IPS-18a (cell line): ENCODE measurements around the gene CYP4F8.

Source experiments
- H3K27ac ChIP-seq: one replicate; pipeline ENCODE4 v1.5.1; 2013; ENCODE audit warnings: low read length
- H3K27me3 ChIP-seq: one replicate; pipeline ENCODE4 v1.6.1; 2013; ENCODE audit warnings: mild to moderate bottlenecking, low read length; ENCODE audit not compliant: control insufficient read depth, insufficient read depth
- H3K36me3 ChIP-seq: one replicate; pipeline ENCODE4 v1.6.1; 2013; ENCODE audit warnings: low read depth, low read length; ENCODE audit not compliant: control insufficient read depth
- H3K4me1 ChIP-seq: one replicate; pipeline ENCODE4 v1.6.1; 2013; ENCODE audit warnings: low read depth, low read length; ENCODE audit not compliant: control insufficient read depth
- H3K4me3 ChIP-seq: one replicate; pipeline ENCODE4 v1.5.1; 2013; ENCODE audit warnings: low read length
- H3K9ac ChIP-seq: one replicate; pipeline ENCODE4 v1.6.1; 2013; ENCODE audit warnings: mild to moderate bottlenecking, low read length, moderate library complexity
- H3K9me3 ChIP-seq: one replicate; pipeline ENCODE4 v1.6.1; 2013; ENCODE audit warnings: low read depth, low read length; ENCODE audit not compliant: control insufficient read depth

CYP4F8 gene

GRCh38 chr19:15614507-15615379, at the start of gene CYP4F8:
Gene CYP4F8 (plus strand): TSS chr19:15615218. CDS start chr19:15615617, 399 bp downstream.
- H3K4me3 ChIP-seq = no peak within 1 kb of the TSS
- no peak within 1 kb of the TSS for H3K27ac ChIP-seq
- H3K9me3 ChIP-seq = peaks cover 58% of the 10 kb centered on the region
- H3K9ac ChIP-seq = no peak within 1 kb of the TSS
- no peaks in the 10 kb centered on the region for H3K4me1 ChIP-seq
- no peaks in the 10 kb centered on the region for H3K27me3 ChIP-seq
- no peaks in the 10 kb centered on the region for H3K36me3 ChIP-seq

- peaks cover 45% of the 10 kb centered on the region for H3K9me3 ChIP-seq
- no peaks in the 10 kb centered on the region for H3K27me3 ChIP-seq
- H3K36me3 ChIP-seq = no peaks in the 10 kb centered on the region
- no peaks in the 10 kb centered on the region for H3K4me1 ChIP-seq
- H3K9ac ChIP-seq = no peak overlapping the region
- no peak overlapping the region for H3K4me3 ChIP-seq
- no peak overlapping the region for H3K27ac ChIP-seq
Observed at GRCh38 chr19:15570420-15570819, 44.6 kb upstream of the CYP4F8 start.

- Histone ChIP-seq H3K36me3 (no peaks in the 10 kb centered on the region), H3K9me3 (peaks cover 51% of the 10 kb centered on the region), H3K4me1 (no peaks in the 10 kb centered on the region), H3K4me3 (no peak overlapping the region), H3K9ac (no peak overlapping the region), H3K27ac (no peak overlapping the region), H3K27me3 (no peaks in the 10 kb centered on the region)
Observed at GRCh38 chr19:15575406-15575805, 39.6 kb upstream of the CYP4F8 start.

- H3K9ac ChIP-seq = no peak overlapping the region
- H3K36me3 ChIP-seq = no peaks in the 10 kb centered on the region
- no peak overlapping the region for H3K27ac ChIP-seq
- no peaks in the 10 kb centered on the region for H3K27me3 ChIP-seq
- H3K4me1 ChIP-seq = no peaks in the 10 kb centered on the region
- no peak overlapping the region for H3K4me3 ChIP-seq
- H3K9me3 ChIP-seq = peaks cover 54% of the 10 kb centered on the region
Observed at GRCh38 chr19:15576526-15577156, 38.4 kb upstream of the CYP4F8 start.

GRCh38 chr19:15577184-15577771, 37.7 kb upstream of the CYP4F8 start:
- H3K4me3 ChIP-seq = no peak overlapping the region
- peaks cover 48% of the 10 kb centered on the region for H3K9me3 ChIP-seq
- H3K9ac ChIP-seq = no peak overlapping the region
- H3K4me1 ChIP-seq = no peaks in the 10 kb centered on the region
- H3K36me3 ChIP-seq = no peaks in the 10 kb centered on the region
- no peaks in the 10 kb centered on the region for H3K27me3 ChIP-seq
- H3K27ac ChIP-seq = no peak overlapping the region

- Histone ChIP-seq H3K9ac (no peak overlapping the region), H3K36me3 (no peaks in the 10 kb centered on the region), H3K4me3 (no peak overlapping the region), H3K4me1 (no peaks in the 10 kb centered on the region), H3K27ac (no peak overlapping the region), H3K27me3 (no peaks in the 10 kb centered on the region), H3K9me3 (peaks cover 36% of the 10 kb centered on the region)
Observed at GRCh38 chr19:15583346-15583745, 31.7 kb upstream of the CYP4F8 start.

- Histone ChIP-seq H3K27me3 (no peaks in the 10 kb centered on the region), H3K36me3 (no peaks in the 10 kb centered on the region), H3K9ac (no peak overlapping the region), H3K9me3 (peaks cover 38% of the 10 kb centered on the region), H3K4me1 (no peaks in the 10 kb centered on the region), H3K27ac (no peak overlapping the region), H3K4me3 (no peak overlapping the region)
Observed at GRCh38 chr19:15584095-15584494, 30.9 kb upstream of the CYP4F8 start.

GRCh38 chr19:15584541-15585115, 30.4 kb upstream of the CYP4F8 start:
- Histone ChIP-seq H3K27ac (no peak overlapping the region), H3K4me3 (no peak overlapping the region), H3K9ac (no peak overlapping the region), H3K4me1 (no peaks in the 10 kb centered on the region), H3K9me3 (peaks cover 40% of the 10 kb centered on the region), H3K27me3 (no peaks in the 10 kb centered on the region), H3K36me3 (no peaks in the 10 kb centered on the region)

GRCh38 chr19:15587663-15588062, 27.4 kb upstream of the CYP4F8 start:
- Histone ChIP-seq H3K36me3 (no peaks in the 10 kb centered on the region), H3K9ac (no peak overlapping the region), H3K9me3 (peaks cover 44% of the 10 kb centered on the region), H3K27ac (no peak overlapping the region), H3K4me1 (no peaks in the 10 kb centered on the region), H3K27me3 (no peaks in the 10 kb centered on the region), H3K4me3 (no peak overlapping the region)

- peaks cover 42% of the 10 kb centered on the region for H3K9me3 ChIP-seq
- H3K27me3 ChIP-seq = no peaks in the 10 kb centered on the region
- H3K4me1 ChIP-seq = no peaks in the 10 kb centered on the region
- no peak overlapping the region for H3K4me3 ChIP-seq
- no peaks in the 10 kb centered on the region for H3K36me3 ChIP-seq
- no peak overlapping the region for H3K9ac ChIP-seq
- H3K27ac ChIP-seq = no peak overlapping the region
Observed at GRCh38 chr19:15588265-15588664, 26.8 kb upstream of the CYP4F8 start.

- Histone ChIP-seq H3K4me1 (no peaks in the 10 kb centered on the region), H3K27ac (no peak overlapping the region), H3K27me3 (no peaks in the 10 kb centered on the region), H3K4me3 (no peak overlapping the region), H3K9ac (no peak overlapping the region), H3K36me3 (no peaks in the 10 kb centered on the region), H3K9me3 (peaks cover 48% of the 10 kb centered on the region)
Observed at GRCh38 chr19:15589760-15590451, 25.1 kb upstream of the CYP4F8 start.
